ENCODE data around the gene SUFU. TPM values are rescaled to one million over a fixed set of nuclear protein-coding genes. Genes with fewer than 3 reads are reported as not detected.
A peak's percentile ranks its signal among the peaks of the same experiment; 100 is the strongest.

Gene SUFU
- total and polyA plus RNA-seq, 2 of the 13 experiments (the other 11 are each of a cell fraction or from before 2014, with no cell fraction given), result 2.9 to 5.5 TPM

GRCh38 chr10:102597131-102597991 is 93.6 kb downstream of the SUFU start (continued):
- TF ChIP-seq ZNF646 (CRISPR knock-in tag; IDR thresholded peaks at IDR 0.05) (peak; percentile 52; the same call in 1 of the 2 replicates), CBFB (CRISPR knock-in tag; IDR thresholded peaks at IDR 0.05) (0 out of 2 replicates have a peak, but pooled peaks have one; percentile 52), ZNF180 (CRISPR knock-in tag; IDR thresholded peaks at IDR 0.05; ENCODE audit: borderline replicate concordance, low read depth) (no peak), ZBTB25 (CRISPR knock-in tag; IDR thresholded peaks at IDR 0.05) (peak; percentile 54; the same call in 1 of the 2 replicates), ZBTB7A (CRISPR knock-in tag; IDR thresholded peaks at IDR 0.05) (peak; percentile 50; the same call in 1 of the 2 replicates), NFE2L1 (CRISPR knock-in tag; IDR thresholded peaks at IDR 0.05; ENCODE audit: borderline replicate concordance) (no peak), ZNF557 (CRISPR knock-in tag; IDR thresholded peaks at IDR 0.05) (peak; percentile 57; the same call in 1 of the 2 replicates), RBM39 (IDR thresholded peaks at IDR 0.05; ENCODE audit: low read depth, low read length, poor library complexity, severe bottlenecking) (no peak), ZNF709 (CRISPR knock-in tag; IDR thresholded peaks at IDR 0.05) (0 out of 2 replicates have a peak, but pooled peaks have one; percentile 4), CEBPZ (IDR thresholded peaks at IDR 0.05; ENCODE audit: low read length) (no peak), ZSCAN25 (CRISPR knock-in tag; IDR thresholded peaks at IDR 0.05) (peak; percentile 29; the same call in 1 of the 2 replicates), ZNF737 (CRISPR knock-in tag; IDR thresholded peaks at IDR 0.05; ENCODE audit: borderline replicate concordance) (no peak)

Measured in HepG2 (cell line).